Measurements from ENCODE around the gene ATP2C2.

DNA sequence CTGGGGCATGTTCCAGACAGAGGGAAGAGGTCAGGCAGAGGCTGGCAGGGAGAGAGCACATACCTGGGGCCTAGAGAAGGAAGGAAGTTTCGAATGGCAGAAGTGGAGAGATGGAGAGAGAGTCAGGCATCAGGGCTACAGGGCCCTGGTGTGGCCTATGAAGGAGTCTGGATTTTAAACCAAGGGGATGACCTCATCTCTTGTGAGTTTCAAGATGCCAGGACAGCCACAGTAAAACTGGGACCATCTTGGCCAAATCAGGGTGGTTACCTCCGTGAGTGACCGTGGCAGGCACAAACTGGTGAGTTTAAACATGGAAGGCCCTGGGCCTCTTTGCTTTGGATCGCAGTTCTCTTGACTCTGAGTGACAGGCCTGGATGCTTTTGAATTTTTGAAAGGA, 7.6 kb upstream of the ATP2C2 start:
- TF ChIP-seq CTCF (IDR thresholded peaks at IDR 0.05; ENCODE audit: low read depth, low read length, poor library complexity, severe bottlenecking) (no peak), EZH2phosphoT487 (IDR thresholded peaks at IDR 0.05; ENCODE audit: borderline replicate concordance, low read length) (no peak)
